Muscle of leg (tissue), 11 donors: ENCODE data around the gene RBM14. TPM values are rescaled to one million over a fixed set of nuclear protein-coding genes. Genes with fewer than 3 reads are reported as not detected.
"Not testable (repeated sequence)": the region's sequence is repeated elsewhere in the genome, so short reads cannot be mapped to it uniquely, and the experiment has no call there.

ENCODE experiments used
- DNase-seq: peaks from one replicate; pipeline ENCODE4 v3.0.0; 2013
- H3K27ac ChIP-seq: one replicate; pipeline ENCODE4 v1.5.1; 2013; ENCODE audit warnings: mild to moderate bottlenecking, low read length, control low read depth
- H3K27me3 ChIP-seq: one replicate; pipeline ENCODE4 v1.6.1; 2013; ENCODE audit warnings: low read length; ENCODE audit not compliant: control insufficient read depth, insufficient read depth
- H3K36me3 ChIP-seq: one replicate; pipeline ENCODE4 v1.6.1; 2013; ENCODE audit warnings: low read length; ENCODE audit not compliant: control insufficient read depth, insufficient read depth
- H3K4me1 ChIP-seq: one replicate; pipeline ENCODE4 v1.6.1; 2013; ENCODE audit warnings: low read length; ENCODE audit not compliant: control insufficient read depth, insufficient read depth
- H3K4me3 ChIP-seq: one replicate; pipeline ENCODE4 v1.5.1; 2013; ENCODE audit warnings: low read length, control low read depth
- H3K9me3 ChIP-seq: replicated peaks from 2 replicates; pipeline ENCODE4 v1.6.1; 2013; ENCODE audit warnings: low read depth, low read length; ENCODE audit not compliant: control insufficient read depth
- WGBS: methylation state at CpG from one replicate; pipeline ENCODE4 v1.1.5; 2013; ENCODE audit warnings: missing lambda C conversion rate; ENCODE audit not compliant: insufficient coverage; 5-methylcytosine and 5-hydroxymethylcytosine counted together
- polyA plus RNA-seq, 8 donors: library from polyadenylated mRNA; unstranded; fragments of 120-200 nt; gene quantifications; one replicate each; pipeline versions ENCODE4 v1.2.1 to v1.2.3, GENCODE V29; 2013; ENCODE audit warnings: inconsistent platforms in 1 of 8, low replicate concordance in 1 of 8; ENCODE audit not compliant: insufficient read length in 8 of 8, insufficient read depth in 1 of 8
- total RNA-seq: library from RNA; stranded (reverse); fragments of 120-200 nt; gene quantifications from one replicate; pipeline ENCODE4 v1.2.4, GENCODE V29; 2013

RBM14 gene
- total and polyA plus RNA-seq, 9 donors = 25.9 to 56.5 (median 42.7) TPM

GRCh38 chr11:66593650-66594049 lies 22.8 kb upstream of the RBM14 start:
- Histone ChIP-seq H3K27me3 (no peaks in the 10 kb centered on the region), H3K9me3 (no peaks in the 10 kb centered on the region), H3K4me3 (peak overlapping the region; percentile 66), H3K36me3 (peaks cover 2% of the 10 kb centered on the region), H3K4me1 (peaks cover 24% of the 10 kb centered on the region), H3K27ac (no peak overlapping the region)
- DNase-seq = no peak
- no CpG with 5 or more reads among the region's 7 CpGs for WGBS

DNA sequence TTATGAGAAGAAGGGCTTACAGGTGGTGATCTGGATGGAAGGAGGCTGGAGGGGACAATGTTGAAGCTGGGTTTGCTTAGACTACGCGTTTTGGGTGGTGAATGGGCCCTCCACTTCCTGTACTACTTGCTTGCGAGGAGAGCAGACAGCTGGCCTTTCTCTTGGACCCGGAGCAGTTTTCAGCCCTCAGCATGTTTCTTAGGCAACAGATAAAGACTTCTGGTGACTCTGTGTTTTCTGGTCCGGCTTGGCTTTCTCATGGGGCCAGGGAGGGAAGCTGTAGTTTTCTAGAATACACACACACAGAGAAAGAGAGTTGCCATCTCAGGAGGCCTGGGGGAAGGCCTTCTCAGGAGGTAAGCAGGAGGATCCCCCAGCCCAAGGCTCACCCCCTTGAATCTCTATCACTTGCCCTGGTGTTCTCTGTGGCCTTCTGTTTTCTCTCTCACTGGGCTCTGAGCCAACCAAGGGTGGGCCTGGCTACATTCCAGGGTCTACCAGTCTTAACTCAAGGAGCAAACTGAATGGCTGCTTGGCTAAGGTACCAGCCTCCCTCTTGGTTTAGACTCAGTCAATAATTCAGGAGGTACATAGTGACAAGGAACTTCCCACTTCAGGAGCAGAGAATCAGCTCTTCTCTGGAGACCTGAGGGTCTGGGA lies 21.1 kb upstream of the RBM14 start:
- DNase-seq = no peak
- no CpG with 5 or more reads among the region's 5 CpGs for WGBS
- peak overlapping the region; percentile 35 for H3K27ac ChIP-seq
- H3K27me3 ChIP-seq = no peaks in the 10 kb centered on the region
- peaks cover 24% of the 10 kb centered on the region for H3K4me1 ChIP-seq
- no peaks in the 10 kb centered on the region for H3K9me3 ChIP-seq
- peaks cover 18% of the 10 kb centered on the region for H3K36me3 ChIP-seq
- no peak overlapping the region for H3K4me3 ChIP-seq

- peaks cover 20% of the 10 kb centered on the region for H3K4me1 ChIP-seq
- WGBS = 100% methylated on average over 6 of the region's 6 CpGs
Measured at GRCh38 chr11:66598993-66599392, 17.4 kb upstream of the RBM14 start.

GRCh38 chr11:66600219-66600618 lies 16.2 kb upstream of the RBM14 start:
- Histone ChIP-seq H3K27ac (no peak overlapping the region), H3K36me3 (peaks cover 48% of the 10 kb centered on the region), H3K4me1 (peaks cover 15% of the 10 kb centered on the region), H3K27me3 (no peaks in the 10 kb centered on the region), H3K9me3 (no peaks in the 10 kb centered on the region), H3K4me3 (no peak overlapping the region)
- no CpG with 5 or more reads among the region's 2 CpGs for WGBS
- DNase-seq = no peak

More at GRCh38 chr11:66598993-66599392, 17.4 kb upstream of the RBM14 start:
- no peak overlapping the region for H3K4me3 ChIP-seq
- H3K36me3 ChIP-seq = peaks cover 35% of the 10 kb centered on the region
- H3K27ac ChIP-seq = no peak overlapping the region
- no peaks in the 10 kb centered on the region for H3K27me3 ChIP-seq
- H3K9me3 ChIP-seq = no peaks in the 10 kb centered on the region
- DNase-seq = no peak

- H3K4me1 ChIP-seq = peaks cover 12% of the 10 kb centered on the region
- H3K36me3 ChIP-seq = peaks cover 53% of the 10 kb centered on the region
- WGBS = no CpG with 5 or more reads among the region's 4 CpGs
- H3K27ac ChIP-seq = no peak overlapping the region
- no peak overlapping the region for H3K4me3 ChIP-seq
- no peaks in the 10 kb centered on the region for H3K27me3 ChIP-seq
- no peak for DNase-seq
- H3K9me3 ChIP-seq = no peaks in the 10 kb centered on the region
Measured at GRCh38 chr11:66600631-66601233, 15.7 kb upstream of the RBM14 start.

DNA sequence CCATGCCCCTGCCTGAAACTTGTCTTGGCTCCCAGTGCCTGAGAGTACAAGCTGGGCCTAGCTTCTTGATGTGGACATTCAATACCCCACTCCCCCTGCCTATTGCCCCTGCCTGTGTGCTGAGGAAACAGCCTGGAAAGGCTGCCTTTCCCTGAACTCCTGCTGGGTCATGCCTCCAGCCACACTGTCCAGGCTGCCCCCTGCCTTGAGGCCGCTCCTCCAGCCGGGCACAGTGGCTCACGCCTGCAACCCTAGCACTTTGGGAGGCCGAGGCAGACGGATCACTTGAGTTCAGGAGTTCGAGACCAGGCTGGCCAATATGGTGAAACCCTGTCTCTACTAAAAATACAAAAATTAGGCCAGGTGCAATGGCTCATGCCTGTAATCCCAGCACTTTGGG lies 13.4 kb upstream of the RBM14 start:
- Histone ChIP-seq H3K4me1 (peaks cover 14% of the 10 kb centered on the region), H3K27ac (no peak overlapping the region), H3K9me3 (no peaks in the 10 kb centered on the region), H3K27me3 (no peaks in the 10 kb centered on the region), H3K4me3 (no peak overlapping the region), H3K36me3 (peaks cover 62% of the 10 kb centered on the region)
- DNase-seq = no peak
- 97% methylated on average over 6 of the region's 6 CpGs for WGBS

DNA sequence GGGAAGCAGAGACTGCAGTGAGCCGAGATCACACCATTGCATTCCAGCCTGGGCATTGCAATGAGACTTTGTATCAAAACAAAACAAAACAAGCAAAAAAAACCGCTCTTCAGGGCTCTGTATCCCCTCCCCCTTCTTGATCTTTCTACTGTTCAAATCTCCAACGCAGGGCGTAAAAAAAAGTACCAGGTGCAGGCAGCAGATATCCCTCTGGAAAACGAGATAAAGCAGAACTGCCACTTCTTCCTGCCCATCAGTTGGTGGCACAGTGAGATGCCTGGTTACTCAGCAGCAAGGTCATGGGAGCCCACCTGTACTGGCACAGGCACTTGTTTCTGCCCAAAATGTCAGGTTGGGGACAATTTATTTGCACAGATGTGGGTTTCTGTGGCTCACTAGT lies 12.3 kb upstream of the RBM14 start:
- H3K27me3 ChIP-seq = no peaks in the 10 kb centered on the region
- H3K4me3 ChIP-seq = no peak overlapping the region
- WGBS = 79% methylated on average over 4 of the region's 5 CpGs
- no peaks in the 10 kb centered on the region for H3K9me3 ChIP-seq
- peaks cover 58% of the 10 kb centered on the region for H3K36me3 ChIP-seq
- H3K27ac ChIP-seq = no peak overlapping the region
- peaks cover 14% of the 10 kb centered on the region for H3K4me1 ChIP-seq
- no peak for DNase-seq

GRCh38 chr11:66606608-66607007 lies 9.8 kb upstream of the RBM14 start:
- not testable (repeated sequence) for DNase-seq, H3K27ac ChIP-seq, H3K27me3 ChIP-seq, H3K4me3 ChIP-seq, H3K9me3 ChIP-seq
- Histone ChIP-seq H3K36me3 (peaks cover 41% of the 10 kb centered on the region), H3K4me1 (peaks cover 10% of the 10 kb centered on the region)
- 100% methylated on average over 2 of the region's 3 CpGs for WGBS

DNA sequence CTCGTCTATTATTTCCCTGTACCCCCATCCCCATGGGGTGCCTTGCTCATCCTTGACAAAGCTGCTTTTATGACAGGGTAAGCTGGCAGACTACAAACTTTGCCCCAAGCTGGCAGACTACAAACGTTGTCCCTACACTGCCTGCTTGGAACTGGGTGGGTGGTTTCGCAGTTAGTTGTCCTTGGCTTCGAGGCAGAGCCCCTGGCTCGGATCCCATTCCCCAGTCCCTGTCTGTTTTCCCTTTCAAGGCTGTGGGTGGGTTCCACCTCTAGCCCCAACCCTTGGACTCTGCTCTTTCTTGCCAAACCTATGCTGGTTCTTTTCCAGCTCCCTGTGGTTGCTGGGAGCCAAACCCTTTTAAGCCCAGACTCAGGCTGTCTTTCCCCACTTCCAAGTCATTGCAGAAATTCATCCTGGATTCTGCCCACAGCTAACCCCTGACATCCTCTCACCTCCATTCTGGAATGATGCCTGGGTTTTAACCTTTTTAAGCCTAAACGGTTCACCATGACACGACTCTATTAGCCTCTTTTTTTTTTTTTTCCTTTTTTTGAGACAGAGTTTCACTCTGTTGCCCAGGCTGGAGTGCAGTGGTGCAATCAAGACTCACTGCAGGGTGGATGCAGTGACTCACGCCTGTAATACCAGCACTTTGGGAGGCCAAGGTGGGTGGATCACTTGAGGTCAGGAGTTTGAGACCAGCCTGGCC lies 9.2 kb upstream of the RBM14 start:
- Histone ChIP-seq H3K4me3 (no peak overlapping the region), H3K4me1 (peaks cover 4% of the 10 kb centered on the region), H3K9me3 (no peaks in the 10 kb centered on the region), H3K36me3 (peaks cover 37% of the 10 kb centered on the region), H3K27me3 (no peaks in the 10 kb centered on the region), H3K27ac (peak overlapping the region; percentile 24)
- DNase-seq = peak; percentile 90
- WGBS = 20% methylated on average over 7 of the region's 8 CpGs
